Subcutaneous adipose tissue (tissue), 4 donors: ENCODE data around the gene SLC25A29. TPM values are rescaled to one million over a fixed set of nuclear protein-coding genes. Genes with fewer than 3 reads are reported as not detected.

ENCODE experiments used
- CTCF ChIP-seq: fragments of 450-650 bp; IDR thresholded peaks from one replicate; pipeline ENCODE4 v1.5.1; 2016; ENCODE audit warnings: low read depth, mild to moderate bottlenecking, control low read depth, antibody characterized with exemption, moderate library complexity
- total RNA-seq, 4 donors: library from RNA; depleted of rRNA; stranded (reverse); fragments of >200 nt; gene quantifications; one replicate each; pipeline ENCODE4 v1.1.0, GENCODE V29; 2016

The SLC25A29 gene
- total RNA-seq, 4 donors from 2014 or later: 17.1 to 80.6 (median 42.5) TPM

GRCh38 chr14:100268591-100269207 is 37.5 kb downstream of the SLC25A29 start:
- TF ChIP-seq CTCF: no peak

GRCh38 chr14:100267990-100268389 is 38.3 kb downstream of the SLC25A29 start:
- TF ChIP-seq CTCF: no peak

- TF ChIP-seq CTCF: no peak
Measured at GRCh38 chr14:100263141-100263540, 43.1 kb downstream of the SLC25A29 start.

DNA sequence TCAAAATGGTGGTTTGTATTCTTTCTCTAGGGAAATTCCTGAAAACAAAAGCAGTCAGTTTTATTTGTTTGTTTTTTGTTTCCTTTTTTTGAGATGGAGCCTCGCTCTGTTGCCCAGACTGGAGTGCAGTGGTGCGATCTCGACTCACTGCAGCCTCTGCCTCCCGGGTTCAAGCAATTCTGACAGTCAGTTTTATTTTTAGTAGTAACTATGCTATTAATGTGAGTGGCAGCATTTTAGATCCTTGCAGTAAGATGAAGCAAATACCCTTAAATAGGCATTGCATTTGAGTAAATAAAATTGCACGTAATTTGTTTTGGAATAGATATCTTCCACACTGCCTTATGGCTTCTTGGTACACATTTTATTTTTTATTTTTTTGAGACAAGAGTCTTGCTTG is 43.7 kb downstream of the SLC25A29 start:
- TF ChIP-seq CTCF: no peak

GRCh38 chr14:100261621-100262020 is 44.6 kb downstream of the SLC25A29 start:
- TF ChIP-seq CTCF: no peak

DNA sequence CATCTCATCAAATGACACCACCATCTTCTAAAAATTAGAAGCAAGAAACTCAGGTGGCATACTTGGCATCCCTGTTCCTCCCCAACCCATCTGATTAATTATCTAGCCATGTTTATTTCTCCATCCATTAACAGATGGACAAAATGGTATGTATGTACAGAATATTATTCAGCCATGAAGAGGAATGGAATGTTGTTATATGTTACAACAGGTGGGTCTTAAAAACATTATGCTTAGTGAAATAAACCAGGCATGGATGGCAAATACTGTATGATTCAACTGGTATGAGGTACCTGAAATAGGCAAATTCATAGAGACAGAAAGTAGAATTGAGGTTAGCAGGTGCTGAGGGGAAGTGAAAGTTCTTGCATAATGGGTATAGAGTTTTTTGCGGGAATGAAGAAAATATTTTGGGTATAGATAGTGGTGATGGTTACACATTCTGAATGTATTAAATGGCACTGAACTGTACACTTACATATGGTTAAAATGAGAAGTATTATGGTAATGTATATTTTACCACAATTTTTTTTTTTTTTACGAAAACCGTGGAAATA is 49.8 kb downstream of the SLC25A29 start:
- TF ChIP-seq CTCF: no peak

DNA sequence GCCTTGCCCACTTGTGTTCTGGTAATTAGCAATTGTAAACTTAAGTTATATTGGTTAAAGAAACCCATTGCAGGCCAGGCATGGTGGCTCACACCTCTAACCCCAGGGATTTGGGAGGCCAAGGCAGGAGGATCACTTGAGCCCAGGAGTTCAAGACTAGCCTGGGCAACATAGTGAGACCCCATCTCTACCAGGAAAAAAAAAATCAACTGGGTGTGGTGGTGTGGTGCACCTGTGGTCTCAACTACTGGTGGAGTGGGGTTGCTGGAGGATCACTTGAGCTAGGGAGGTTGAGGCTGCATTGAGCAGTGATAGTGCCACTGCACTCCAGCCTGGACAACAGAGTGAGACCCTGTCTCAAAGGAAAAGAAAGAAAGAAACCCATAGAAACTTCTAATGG is 53.6 kb downstream of the SLC25A29 start:
- TF ChIP-seq CTCF: no peak
